Thyroid gland (tissue), 4 donors: ENCODE measurements around the gene RALB. TPM values are rescaled to one million over a fixed set of nuclear protein-coding genes. Genes with fewer than 3 reads are reported as not detected.
A peak's percentile ranks its signal among the peaks of the same experiment; 100 is the strongest.

Experiments
- DNase-seq, 2 donors: peaks; one replicate each; pipeline ENCODE4 v3.0.0-alpha.2; 2019
- H3K27ac ChIP-seq, 3 donors: fragments of 200-600 bp; sonication (generic); 1 replicate in 2 of 3; 2 replicates in 1 of 3; pipeline ENCODE4 v1.5.1; 2016 to 2019; ENCODE audit warnings: mild to moderate bottlenecking in 1 of 3, moderate library complexity in 1 of 3
- H3K27me3 ChIP-seq: fragments of 200-600 bp; sonication (generic); one replicate; pipeline ENCODE4 v1.5.1; 2019
- H3K36me3 ChIP-seq, 2 donors: fragments of 200-600 bp; sonication (generic); one replicate each; pipeline ENCODE4 v1.5.1; 2016 to 2019
- H3K4me1 ChIP-seq, 2 donors: fragments of 200-600 bp; sonication (generic); one replicate each; pipeline ENCODE4 v1.5.1; 2017 to 2019
- H3K4me3 ChIP-seq, 3 donors: fragments of 200-600 bp; sonication (generic); replicated peaks in 1 of 3; 1 replicate in 2 of 3; 2 replicates in 1 of 3; pipeline ENCODE4 v1.5.1; 2016; ENCODE audit warnings: mild to moderate bottlenecking in 1 of 3
- H3K9me3 ChIP-seq: fragments of 200-600 bp; sonication (generic); one replicate; pipeline ENCODE4 v1.5.1; 2017
- POLR2A ChIP-seq, 2 donors: fragments of 450-650 bp; IDR thresholded peaks; one replicate each; pipeline ENCODE4 v1.6.1; 2017; ENCODE audit warnings: antibody characterized with exemption in 2 of 2, mild to moderate bottlenecking in 2 of 2, moderate library complexity in 1 of 2
- WGBS, 2 donors: methylation state at CpG; one replicate each; pipeline ENCODE4 v1.1.5; 2017; 5-methylcytosine and 5-hydroxymethylcytosine counted together
- intact Hi-C: fragments of 100-400 bp; cut with DNase I; formaldehyde crosslinking; loops from one replicate; pipeline ENCODE4 v1.15.1; 2023
- total RNA-seq, 4 donors: library from RNA; depleted of rRNA; stranded (reverse); fragments of >200 nt; gene quantifications; one replicate each; pipeline ENCODE4 v1.2.3, GENCODE V29; 2016
- TF ChIP-seq, protein P1 (sequence below), 6 experiments: fragments of 200-600 bp in 3 of 6; fragments of 450-650 bp in 3 of 6; sonication (generic) in 3 of 6; IDR thresholded peaks; one replicate each; pipeline ENCODE4 v1.5.1; 2016 to 2019; ENCODE audit warnings: antibody characterized with exemption in 6 of 6, mild to moderate bottlenecking in 2 of 6, inconsistent platforms in 1 of 6, moderate library complexity in 1 of 6

The RALB gene
- total RNA-seq, 4 donors from 2014 or later: 39.7 to 64.2 (median 45.4) TPM

DNA sequence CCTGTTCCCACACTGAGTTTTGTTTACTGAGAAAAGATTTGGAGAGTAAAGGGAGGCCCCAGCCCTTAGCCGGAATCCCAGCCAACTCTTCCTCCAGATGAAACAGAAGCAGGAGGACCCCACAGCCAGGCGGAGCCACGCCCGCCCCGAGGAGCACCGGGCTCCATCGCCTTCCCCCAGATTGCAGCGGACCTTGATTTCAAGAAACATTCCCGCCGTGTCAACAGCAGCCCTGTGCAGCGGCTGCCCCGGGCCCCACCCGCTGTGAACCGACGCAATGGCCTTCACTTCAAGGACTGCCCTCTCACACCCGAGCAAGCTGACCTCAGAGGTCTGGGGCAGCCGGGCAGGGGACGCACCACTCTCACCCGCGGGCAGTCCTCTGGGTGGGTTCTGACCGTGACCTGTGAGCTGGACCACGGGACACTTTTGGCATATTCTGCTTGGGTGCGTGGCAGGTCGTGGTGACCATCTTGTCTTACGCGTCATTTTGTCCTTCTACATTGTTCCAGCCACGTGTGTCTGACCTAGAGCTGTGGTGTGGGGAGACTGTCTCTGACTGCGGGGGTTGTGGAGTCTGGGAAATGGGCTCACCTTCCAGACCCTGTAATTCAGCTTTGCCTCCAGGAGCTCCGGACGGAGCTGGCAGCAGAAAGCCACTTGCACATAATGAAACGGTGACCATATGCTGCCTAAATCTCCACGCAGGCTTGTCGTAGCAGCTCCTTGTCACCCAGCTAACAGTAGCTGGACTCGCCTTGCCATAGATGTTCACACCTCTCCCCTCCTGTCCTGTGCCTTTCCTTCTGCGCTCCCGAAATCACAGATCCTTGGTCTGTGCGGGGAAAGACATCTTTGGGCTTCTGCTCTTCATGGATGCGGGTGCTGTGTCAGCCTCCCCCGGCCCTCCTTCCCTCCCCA lies 61.3 kb downstream of the RALB start:
- Histone ChIP-seq H3K9me3 (no peaks in the 10 kb centered on the region), H3K27ac (no peak overlapping the region), H3K4me3 (peak overlapping the region in 1 of 3 donors; percentile 27), H3K4me1 (peaks cover under 1 to 10% of the 10 kb centered on the region in 2 donors), H3K27me3 (no peaks in the 10 kb centered on the region), H3K36me3 (no peaks in the 10 kb centered on the region)
- WGBS, 2 donors: 77 to 78% methylated on average over 34 to 38 of the region's 39 CpGs
- TF ChIP-seq POLR2A (IDR thresholded peaks at IDR 0.05): no peak
- TF ChIP-seq, protein P1, sequence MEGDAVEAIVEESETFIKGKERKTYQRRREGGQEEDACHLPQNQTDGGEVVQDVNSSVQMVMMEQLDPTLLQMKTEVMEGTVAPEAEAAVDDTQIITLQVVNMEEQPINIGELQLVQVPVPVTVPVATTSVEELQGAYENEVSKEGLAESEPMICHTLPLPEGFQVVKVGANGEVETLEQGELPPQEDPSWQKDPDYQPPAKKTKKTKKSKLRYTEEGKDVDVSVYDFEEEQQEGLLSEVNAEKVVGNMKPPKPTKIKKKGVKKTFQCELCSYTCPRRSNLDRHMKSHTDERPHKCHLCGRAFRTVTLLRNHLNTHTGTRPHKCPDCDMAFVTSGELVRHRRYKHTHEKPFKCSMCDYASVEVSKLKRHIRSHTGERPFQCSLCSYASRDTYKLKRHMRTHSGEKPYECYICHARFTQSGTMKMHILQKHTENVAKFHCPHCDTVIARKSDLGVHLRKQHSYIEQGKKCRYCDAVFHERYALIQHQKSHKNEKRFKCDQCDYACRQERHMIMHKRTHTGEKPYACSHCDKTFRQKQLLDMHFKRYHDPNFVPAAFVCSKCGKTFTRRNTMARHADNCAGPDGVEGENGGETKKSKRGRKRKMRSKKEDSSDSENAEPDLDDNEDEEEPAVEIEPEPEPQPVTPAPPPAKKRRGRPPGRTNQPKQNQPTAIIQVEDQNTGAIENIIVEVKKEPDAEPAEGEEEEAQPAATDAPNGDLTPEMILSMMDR (IDR thresholded peaks at IDR 0.05): no peak
- intact Hi-C loops: loop anchor here (10.0 kb wide), 1 partner anchor 89 kb away; the partner anchor contains the start of gene TMEM185B
- DNase-seq: peak in 1 of 2 donors; percentile 7

DNA sequence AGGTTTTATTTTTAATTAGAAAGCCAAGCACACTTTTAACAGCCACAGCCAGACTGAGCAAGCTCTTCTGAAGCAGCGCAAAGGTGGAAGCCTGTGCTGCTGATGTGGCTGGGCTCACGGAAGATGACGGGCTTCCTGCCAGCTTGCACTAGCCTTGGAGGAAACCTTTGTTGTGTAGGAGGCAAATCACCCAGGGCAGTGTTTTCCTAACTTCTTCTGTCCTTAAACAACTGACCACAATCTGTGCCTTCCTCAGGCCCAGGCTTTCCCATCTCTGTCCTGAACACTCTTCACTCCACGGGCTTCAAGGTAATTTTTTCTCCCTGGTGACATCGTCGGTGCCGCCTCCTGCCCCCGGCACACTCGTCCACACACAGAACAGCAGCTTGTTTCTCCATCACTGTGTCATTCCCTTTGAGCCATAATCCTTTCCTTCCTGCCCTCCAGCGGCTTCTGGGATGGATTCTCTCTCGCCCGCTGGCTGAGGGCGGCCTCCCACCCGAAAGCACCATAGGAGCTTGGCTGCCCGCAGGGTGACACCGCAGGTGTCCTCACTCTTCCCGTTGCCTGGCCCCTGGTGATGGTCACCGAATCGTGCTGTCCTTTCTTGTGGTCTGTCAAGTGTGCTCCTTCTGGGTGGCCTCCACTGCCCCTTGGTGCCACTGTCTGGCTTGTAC lies 62.2 kb downstream of the RALB start:
- Histone ChIP-seq H3K27me3 (no peaks in the 10 kb centered on the region), H3K4me1 (peaks cover 3 to 18% of the 10 kb centered on the region in 2 donors), H3K27ac (no peak overlapping the region), H3K9me3 (no peaks in the 10 kb centered on the region), H3K36me3 (no peaks in the 10 kb centered on the region), H3K4me3 (no peak overlapping the region)
- DNase-seq: peak; percentile 18 to 28
- WGBS, 2 donors: 87 to 90% methylated on average over 19 of the region's 19 CpGs
- TF ChIP-seq, protein P1 (IDR thresholded peaks at IDR 0.05): no peak
- no peak for TF ChIP-seq POLR2A (IDR thresholded peaks at IDR 0.05)
- intact Hi-C loops: loop anchor here (10.0 kb wide), 1 partner anchor 90 kb away; the partner anchor contains the start of gene TMEM185B

DNA sequence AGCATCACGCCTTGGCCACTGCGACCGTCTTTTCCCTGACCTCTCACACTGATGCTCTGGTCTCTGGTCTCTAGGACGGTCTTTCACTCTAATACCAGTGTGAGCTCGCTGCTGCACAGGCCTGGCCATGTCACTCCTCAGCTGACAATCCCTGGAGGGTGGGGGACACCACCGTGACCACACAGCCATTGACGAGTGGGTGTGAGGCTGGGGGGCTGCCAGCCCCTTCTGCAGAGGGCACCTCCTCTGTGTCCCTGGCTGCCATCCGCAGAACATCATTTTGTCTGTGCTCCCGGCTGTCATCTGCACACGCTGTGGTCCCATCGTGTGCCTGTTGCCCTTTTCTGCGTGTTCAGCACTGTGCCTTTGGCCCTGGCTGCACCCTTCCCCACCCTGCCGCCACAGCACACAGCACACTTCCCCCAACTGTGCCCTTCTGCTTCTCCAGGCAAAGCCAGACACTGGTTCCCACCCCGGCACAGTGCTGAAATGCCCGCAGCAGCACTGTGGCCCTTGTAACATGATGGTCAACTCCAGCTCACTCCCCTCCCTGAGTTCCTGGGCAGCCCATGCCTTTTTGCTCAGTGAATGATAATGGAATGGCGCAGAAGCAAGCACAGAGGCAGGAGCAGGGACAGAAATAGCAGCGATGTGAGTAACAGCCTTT lies 62.8 kb downstream of the RALB start:
- Histone ChIP-seq H3K4me3 (no peak overlapping the region), H3K9me3 (no peaks in the 10 kb centered on the region), H3K4me1 (peaks cover 3 to 18% of the 10 kb centered on the region in 2 donors), H3K27me3 (no peaks in the 10 kb centered on the region), H3K36me3 (no peaks in the 10 kb centered on the region), H3K27ac (no peak overlapping the region)
- 94 to 95% methylated on average over 17 of the region's 17 CpGs for WGBS, 2 donors
- intact Hi-C loops: loop anchor here (10.0 kb wide), 1 partner anchor 91 kb away; the partner anchor contains the start of gene TMEM185B
- no peak for DNase-seq
- TF ChIP-seq, protein P1 (IDR thresholded peaks at IDR 0.05): no peak
- no peak for TF ChIP-seq POLR2A (IDR thresholded peaks at IDR 0.05)

DNA sequence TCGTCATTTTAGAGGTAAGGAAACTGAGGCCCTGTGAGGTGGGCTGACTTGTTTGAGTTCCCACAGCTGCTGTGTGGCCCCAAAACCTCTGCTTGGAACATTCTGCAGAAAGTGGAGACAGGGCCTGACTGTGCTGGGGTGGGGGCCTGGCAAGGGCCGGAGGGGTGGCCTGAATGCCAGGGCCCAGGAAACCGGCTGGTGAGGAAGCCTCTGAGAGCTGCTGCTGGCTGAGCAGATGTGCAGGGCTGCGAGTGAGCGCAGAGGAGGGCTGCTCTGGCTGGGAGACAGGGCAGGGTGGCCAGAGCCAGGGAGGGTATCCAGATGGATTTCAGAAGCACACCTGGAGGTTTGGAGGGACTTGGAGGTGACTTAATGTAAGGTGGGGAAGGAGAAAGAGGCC lies 63.4 kb downstream of the RALB start:
- DNase-seq: no peak
- Histone ChIP-seq H3K27me3 (no peaks in the 10 kb centered on the region), H3K4me3 (no peak overlapping the region), H3K27ac (no peak overlapping the region), H3K9me3 (no peaks in the 10 kb centered on the region), H3K4me1 (peaks cover 3 to 18% of the 10 kb centered on the region in 2 donors), H3K36me3 (no peaks in the 10 kb centered on the region)
- intact Hi-C loops: loop anchor here (10.0 kb wide), 1 partner anchor 91 kb away; the partner anchor contains the start of gene TMEM185B
- TF ChIP-seq, protein P1 (IDR thresholded peaks at IDR 0.05): no peak
- no peak for TF ChIP-seq POLR2A (IDR thresholded peaks at IDR 0.05)
- 88 to 95% methylated on average over 5 of the region's 5 CpGs for WGBS, 2 donors
